HepG2 (cell line): Measurements from ENCODE around the gene DUSP16. TPM values are rescaled to one million over a fixed set of nuclear protein-coding genes. Genes with fewer than 3 reads are reported as not detected.
A peak's percentile ranks its signal among the peaks of the same experiment; 100 is the strongest.

Source experiments
- DMTF1 ChIP-seq: sonication (generic); formaldehyde crosslinking; IDR thresholded peaks from 2 replicates; pipeline ENCODE4 v1.4.0; 2020; ENCODE audit warnings: mild to moderate bottlenecking, missing genetic modification reagents
- HDAC2 ChIP-seq: sonication (generic); formaldehyde crosslinking; IDR thresholded peaks from 2 replicates; pipeline ENCODE4 v1.4.0; 2020; ENCODE audit warnings: missing genetic modification reagents
- IRX3 ChIP-seq: sonication (generic); formaldehyde crosslinking; IDR thresholded peaks from 2 replicates; pipeline ENCODE4 v1.8.1; 2023; ENCODE audit warnings: mild to moderate bottlenecking, low read depth, missing genetic modification reagents, borderline replicate concordance
- KDM4B ChIP-seq: sonication (generic); formaldehyde crosslinking; IDR thresholded peaks from 2 replicates; pipeline ENCODE4 v1.4.0; 2020; ENCODE audit warnings: missing genetic modification reagents
- MEIS2 ChIP-seq: sonication (generic); formaldehyde crosslinking; IDR thresholded peaks from 2 replicates; pipeline ENCODE4 v1.9.0; 2021; ENCODE audit warnings: mild to moderate bottlenecking, missing genetic modification reagents
- PREB ChIP-seq: sonication (generic); formaldehyde crosslinking; IDR thresholded peaks from 2 replicates; pipeline ENCODE4 v1.4.0; 2020; ENCODE audit warnings: missing genetic modification reagents
- PRMT3 ChIP-seq: sonication (generic); formaldehyde crosslinking; IDR thresholded peaks from 2 replicates; pipeline ENCODE4 v1.8.1; 2022; ENCODE audit warnings: low read depth, mild to moderate bottlenecking, moderate library complexity, missing genetic modification reagents, borderline replicate concordance
- SNAPC2 ChIP-seq: sonication (generic); formaldehyde crosslinking; IDR thresholded peaks from 2 replicates; pipeline ENCODE4 v1.8.1; 2022; ENCODE audit warnings: mild to moderate bottlenecking, missing genetic modification reagents
- TAF15 ChIP-seq: fragments of 200-400 bp; formaldehyde crosslinking; IDR thresholded peaks from one replicate; pipeline ENCODE4 v1.6.1; 2018; ENCODE audit warnings: mild to moderate bottlenecking, low read depth, low read length; ENCODE audit not compliant: poor library complexity, severe bottlenecking
- TOE1 ChIP-seq: sonication (generic); formaldehyde crosslinking; IDR thresholded peaks from 2 replicates; pipeline ENCODE4 v1.4.0; 2020; ENCODE audit warnings: mild to moderate bottlenecking, missing genetic modification reagents
- U2AF2 ChIP-seq: fragments of 200-400 bp; formaldehyde crosslinking; IDR thresholded peaks from 2 replicates; pipeline ENCODE4 v1.6.1; 2017; ENCODE audit warnings: low read depth, mild to moderate bottlenecking, low read length
- ZBTB10 ChIP-seq: sonication (generic); formaldehyde crosslinking; IDR thresholded peaks from 2 replicates; pipeline ENCODE4 v1.4.0; 2020; ENCODE audit warnings: missing genetic modification reagents, borderline replicate concordance
- ZNF138 ChIP-seq: sonication (generic); formaldehyde crosslinking; IDR thresholded peaks from 2 replicates; pipeline ENCODE4 v1.5.0; 2020; ENCODE audit warnings: mild to moderate bottlenecking, low read depth, missing genetic modification reagents
- ZNF260 ChIP-seq: sonication (generic); formaldehyde crosslinking; IDR thresholded peaks from 2 replicates; pipeline ENCODE4 v1.4.0; 2020; ENCODE audit warnings: missing genetic modification reagents, low read depth, mild to moderate bottlenecking, borderline replicate concordance
- ZNF367 ChIP-seq: sonication (generic); formaldehyde crosslinking; IDR thresholded peaks from 2 replicates; pipeline ENCODE4 v1.4.0; 2020; ENCODE audit warnings: missing genetic modification reagents, borderline replicate concordance
- ZNF431 ChIP-seq: sonication (generic); formaldehyde crosslinking; IDR thresholded peaks from 2 replicates; pipeline ENCODE4 v1.9.0; 2022; ENCODE audit warnings: missing genetic modification reagents, low read depth, mild to moderate bottlenecking, borderline replicate concordance
- ZNF570 ChIP-seq: sonication (generic); formaldehyde crosslinking; IDR thresholded peaks from 2 replicates; pipeline ENCODE4 v1.4.0; 2020; ENCODE audit warnings: mild to moderate bottlenecking, missing genetic modification reagents, borderline replicate concordance
- ZNF619 ChIP-seq: sonication (generic); formaldehyde crosslinking; IDR thresholded peaks from 2 replicates; pipeline ENCODE4 v1.4.0; 2020; ENCODE audit warnings: mild to moderate bottlenecking, missing genetic modification reagents
- ZNF772 ChIP-seq: sonication (generic); formaldehyde crosslinking; IDR thresholded peaks from 2 replicates; pipeline ENCODE4 v1.5.0; 2020; ENCODE audit warnings: mild to moderate bottlenecking, missing genetic modification reagents
- polyA plus RNA-seq, 8 experiments: library from polyadenylated mRNA; depleted of rRNA in 3 of 8; stranded (reverse) in 7 of 8; unstranded in 1 of 8; fragments of >200 nt; fragmentation: Illumina TruSeq in 4 of 8; extraction: Trizol in 4 of 8; gene quantifications; 2 replicates each; pipeline versions ENCODE4 v1.2.1 to v1.2.3, GENCODE V29; 2011 to 2016; ENCODE audit warnings: low read depth in 4 of 8, missing spikeins in 1 of 8, mixed read lengths in 1 of 8; ENCODE audit not compliant: insufficient read depth in 1 of 8
- total RNA-seq, 5 experiments: library from RNA; depleted of rRNA; stranded (reverse); fragments of >200 nt; fragmentation: Illumina TruSeq; extraction: Trizol; gene quantifications; 2 replicates each; pipeline ENCODE4 v1.2.3, GENCODE V29; 2016; ENCODE audit warnings: low read depth in 1 of 5
- TF ChIP-seq, protein P1 (sequence below): IDR thresholded peaks from 2 replicates; pipeline ENCODE4 v1.6.1; 2016; ENCODE audit warnings: missing compliant biosample characterization, missing genetic modification reagents, borderline replicate concordance
- TF ChIP-seq, protein P2 (sequence below): IDR thresholded peaks from 2 replicates; pipeline ENCODE4 v1.6.1; 2016; ENCODE audit warnings: mild to moderate bottlenecking

DUSP16 gene
- total and polyA plus RNA-seq, 2 of the 13 experiments (the other 11 are each of a cell fraction or from before 2014, with no cell fraction given) = 45.7 to 46.6 TPM

- TF ChIP-seq ZNF260 (CRISPR knock-in tag) (no peak), HDAC2 (CRISPR knock-in tag) (peak; percentile 95), ZNF570 (CRISPR knock-in tag) (no peak), IRX3 (CRISPR knock-in tag) (no peak), SNAPC2 (no peak), DMTF1 (CRISPR knock-in tag) (no peak), TOE1 (CRISPR knock-in tag) (0 out of 2 replicates have a peak, but pooled peaks have one; percentile 35), ZBTB10 (CRISPR knock-in tag) (0 out of 2 replicates have a peak, but pooled peaks have one; percentile 47), PREB (CRISPR knock-in tag) (no peak), ZNF138 (no peak), KDM4B (no peak), TAF15 (no peak), MEIS2 (CRISPR knock-in tag) (peak; percentile 87), PRMT3 (CRISPR knock-in tag) (no peak), ZNF367 (no peak), ZNF772 (CRISPR knock-in tag) (peak; percentile 60; the same call in 1 of the 2 replicates), U2AF2 (no peak), ZNF431 (CRISPR knock-in tag) (no peak), ZNF619 (CRISPR knock-in tag) (no peak)
- TF ChIP-seq, protein P1, sequence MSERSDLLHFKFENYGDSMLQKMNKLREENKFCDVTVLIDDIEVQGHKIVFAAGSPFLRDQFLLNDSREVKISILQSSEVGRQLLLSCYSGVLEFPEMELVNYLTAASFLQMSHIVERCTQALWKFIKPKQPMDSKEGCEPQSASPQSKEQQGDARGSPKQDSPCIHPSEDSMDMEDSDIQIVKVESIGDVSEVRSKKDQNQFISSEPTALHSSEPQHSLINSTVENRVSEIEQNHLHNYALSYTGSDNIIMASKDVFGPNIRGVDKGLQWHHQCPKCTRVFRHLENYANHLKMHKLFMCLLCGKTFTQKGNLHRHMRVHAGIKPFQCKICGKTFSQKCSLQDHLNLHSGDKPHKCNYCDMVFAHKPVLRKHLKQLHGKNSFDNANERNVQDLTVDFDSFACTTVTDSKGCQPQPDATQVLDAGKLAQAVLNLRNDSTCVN (CRISPR knock-in tag) = no peak
- TF ChIP-seq, protein P2, sequence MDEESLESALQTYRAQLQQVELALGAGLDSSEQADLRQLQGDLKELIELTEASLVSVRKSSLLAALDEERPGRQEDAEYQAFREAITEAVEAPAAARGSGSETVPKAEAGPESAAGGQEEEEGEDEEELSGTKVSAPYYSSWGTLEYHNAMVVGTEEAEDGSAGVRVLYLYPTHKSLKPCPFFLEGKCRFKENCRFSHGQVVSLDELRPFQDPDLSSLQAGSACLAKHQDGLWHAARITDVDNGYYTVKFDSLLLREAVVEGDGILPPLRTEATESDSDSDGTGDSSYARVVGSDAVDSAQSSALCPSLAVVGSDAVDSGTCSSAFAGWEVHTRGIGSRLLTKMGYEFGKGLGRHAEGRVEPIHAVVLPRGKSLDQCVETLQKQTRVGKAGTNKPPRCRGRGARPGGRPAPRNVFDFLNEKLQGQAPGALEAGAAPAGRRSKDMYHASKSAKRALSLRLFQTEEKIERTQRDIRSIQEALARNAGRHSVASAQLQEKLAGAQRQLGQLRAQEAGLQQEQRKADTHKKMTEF (CRISPR knock-in tag) = peak; percentile 96
These were observed 16.3 kb downstream of the DUSP16 start (continued) for GRCh38 chr12:12546314-12546772.
